ENCODE data around the gene CFAP97D1.

The CFAP97D1 gene

GRCh38 chr17:43758086-43758485, 22.1 kb upstream of the CFAP97D1 start:
- TF ChIP-seq POLR2AphosphoS5 (IDR thresholded peaks at IDR 0.05; ENCODE audit: low read depth, low read length) (no peak), TAF1 (IDR thresholded peaks at IDR 0.05; ENCODE audit: borderline replicate concordance, insufficient read depth, low read length) (no peak), FOXP2 (optimal IDR thresholded peaks at IDR 0.05; ENCODE audit: borderline replicate concordance, extremely low read depth, extremely low read length, insufficient read depth) (no peak), REST (IDR thresholded peaks at IDR 0.05; ENCODE audit: insufficient read depth in 1 of 2, low read depth in 2 of 2, low read length in 2 of 2) (no peak), SIN3A (IDR thresholded peaks at IDR 0.05; ENCODE audit: borderline replicate concordance, insufficient read depth, low read length) (no peak)

- TF ChIP-seq TAF1 (IDR thresholded peaks at IDR 0.05; ENCODE audit: borderline replicate concordance, insufficient read depth, low read length): no peak
- TF ChIP-seq FOXP2 (optimal IDR thresholded peaks at IDR 0.05; ENCODE audit: borderline replicate concordance, extremely low read depth, extremely low read length, insufficient read depth): no peak
- TF ChIP-seq POLR2AphosphoS5 (IDR thresholded peaks at IDR 0.05; ENCODE audit: low read depth, low read length): no peak
- TF ChIP-seq SIN3A (IDR thresholded peaks at IDR 0.05; ENCODE audit: borderline replicate concordance, insufficient read depth, low read length): no peak
- no peak for TF ChIP-seq REST (IDR thresholded peaks at IDR 0.05; ENCODE audit: insufficient read depth in 1 of 2, low read depth in 2 of 2, low read length in 2 of 2)
Observed at GRCh38 chr17:43758497-43759174, 21.6 kb upstream of the CFAP97D1 start, which contains the start of gene SOST. Gene SOST (minus strand): TSS chr17:43758791. CDS start chr17:43758741, 50 bp downstream.

- TF ChIP-seq TAF1 (IDR thresholded peaks at IDR 0.05; ENCODE audit: borderline replicate concordance, insufficient read depth, low read length): no peak
- no peak for TF ChIP-seq FOXP2 (optimal IDR thresholded peaks at IDR 0.05; ENCODE audit: borderline replicate concordance, extremely low read depth, extremely low read length, insufficient read depth)
- TF ChIP-seq SIN3A (IDR thresholded peaks at IDR 0.05; ENCODE audit: borderline replicate concordance, insufficient read depth, low read length): no peak
- TF ChIP-seq POLR2AphosphoS5 (IDR thresholded peaks at IDR 0.05; ENCODE audit: low read depth, low read length): no peak
- no peak for TF ChIP-seq REST (IDR thresholded peaks at IDR 0.05; ENCODE audit: insufficient read depth in 1 of 2, low read depth in 2 of 2, low read length in 2 of 2)
Observed at GRCh38 chr17:43759836-43760235, 20.4 kb upstream of the CFAP97D1 start.

- TF ChIP-seq REST (IDR thresholded peaks at IDR 0.05; ENCODE audit: insufficient read depth in 1 of 2, low read depth in 2 of 2, low read length in 2 of 2) (no peak), POLR2AphosphoS5 (IDR thresholded peaks at IDR 0.05; ENCODE audit: low read depth, low read length) (no peak), SIN3A (IDR thresholded peaks at IDR 0.05; ENCODE audit: borderline replicate concordance, insufficient read depth, low read length) (no peak), TAF1 (IDR thresholded peaks at IDR 0.05; ENCODE audit: borderline replicate concordance, insufficient read depth, low read length) (0 out of 2 replicates have a peak, but pooled peaks have one; percentile 30), FOXP2 (optimal IDR thresholded peaks at IDR 0.05; ENCODE audit: borderline replicate concordance, extremely low read depth, extremely low read length, insufficient read depth) (no peak)
Observed at GRCh38 chr17:43760254-43760852, 19.9 kb upstream of the CFAP97D1 start.

Measured in PFSK-1 (cell line).